Glutamatergic neuron (in vitro differentiated cells): Measurements from ENCODE around the gene IL34. TPM values are rescaled to one million over a fixed set of nuclear protein-coding genes. Genes with fewer than 3 reads are reported as not detected.

Experiments
- DNase-seq: peaks from one replicate; pipeline ENCODE4 v3.0.0; 2022
- H3K27ac Mint-ChIP-seq: one replicate; pipeline ENCODE4 v1.8.0; 2020; ENCODE audit warnings: mild to moderate bottlenecking, mixed read lengths, inconsistent platforms; ENCODE audit not compliant: unreplicated experiment
- H3K27me3 Mint-ChIP-seq: one replicate; pipeline ENCODE4 v1.8.0; 2020; ENCODE audit warnings: mild to moderate bottlenecking, moderate library complexity, mixed read lengths, inconsistent platforms; ENCODE audit not compliant: unreplicated experiment
- H3K36me3 Mint-ChIP-seq: one replicate; pipeline ENCODE4 v1.8.0; 2020; ENCODE audit warnings: mild to moderate bottlenecking, mixed read lengths, inconsistent platforms; ENCODE audit not compliant: unreplicated experiment
- H3K4me1 Mint-ChIP-seq: one replicate; pipeline ENCODE4 v1.8.0; 2020; ENCODE audit warnings: mild to moderate bottlenecking, low read depth, mixed read lengths, inconsistent platforms; ENCODE audit not compliant: unreplicated experiment
- H3K4me3 Mint-ChIP-seq: one replicate; pipeline ENCODE4 v1.8.0; 2020; ENCODE audit warnings: mild to moderate bottlenecking, mixed read lengths, inconsistent platforms; ENCODE audit not compliant: unreplicated experiment
- H3K9me3 Mint-ChIP-seq: one replicate; pipeline ENCODE4 v1.8.0; 2020; ENCODE audit warnings: mild to moderate bottlenecking, moderate library complexity, mixed read lengths, inconsistent platforms; ENCODE audit not compliant: unreplicated experiment
- total RNA-seq: library from RNA; stranded (reverse); fragmentation: NEBNext Ultra II Directional; extraction: Animal tissue kit (Norgen Biotek cat#: 25700); gene quantifications from one replicate; pipeline ENCODE4 v1.2.1, GENCODE V29; 2021; ENCODE audit not compliant: unreplicated experiment
- TF ChIP-seq, protein P1 (sequence below): fragments of 200-600 bp; sonication (generic); IDR thresholded peaks from one replicate; pipeline ENCODE4 v1.5.0; 2021; ENCODE audit not compliant: partially characterized antibody, unreplicated experiment

IL34 gene
- total RNA-seq, 1 donor from 2014 or later, result 0.42 TPM

GRCh38 chr16:70649300-70649699 is 2.9 kb downstream of the IL34 start:
- Mint-ChIP-seq H3K27me3 (peaks cover 2% of the 10 kb centered on the region), H3K4me1 (peaks cover 13% of the 10 kb centered on the region), H3K4me3 (no peak overlapping the region), H3K27ac (no peak overlapping the region), H3K36me3 (no peaks in the 10 kb centered on the region), H3K9me3 (peaks cover 3% of the 10 kb centered on the region)
- TF ChIP-seq, protein P1, sequence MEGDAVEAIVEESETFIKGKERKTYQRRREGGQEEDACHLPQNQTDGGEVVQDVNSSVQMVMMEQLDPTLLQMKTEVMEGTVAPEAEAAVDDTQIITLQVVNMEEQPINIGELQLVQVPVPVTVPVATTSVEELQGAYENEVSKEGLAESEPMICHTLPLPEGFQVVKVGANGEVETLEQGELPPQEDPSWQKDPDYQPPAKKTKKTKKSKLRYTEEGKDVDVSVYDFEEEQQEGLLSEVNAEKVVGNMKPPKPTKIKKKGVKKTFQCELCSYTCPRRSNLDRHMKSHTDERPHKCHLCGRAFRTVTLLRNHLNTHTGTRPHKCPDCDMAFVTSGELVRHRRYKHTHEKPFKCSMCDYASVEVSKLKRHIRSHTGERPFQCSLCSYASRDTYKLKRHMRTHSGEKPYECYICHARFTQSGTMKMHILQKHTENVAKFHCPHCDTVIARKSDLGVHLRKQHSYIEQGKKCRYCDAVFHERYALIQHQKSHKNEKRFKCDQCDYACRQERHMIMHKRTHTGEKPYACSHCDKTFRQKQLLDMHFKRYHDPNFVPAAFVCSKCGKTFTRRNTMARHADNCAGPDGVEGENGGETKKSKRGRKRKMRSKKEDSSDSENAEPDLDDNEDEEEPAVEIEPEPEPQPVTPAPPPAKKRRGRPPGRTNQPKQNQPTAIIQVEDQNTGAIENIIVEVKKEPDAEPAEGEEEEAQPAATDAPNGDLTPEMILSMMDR, result no peak
- DNase-seq, result no peak

- DNase-seq, result no peak
- Mint-ChIP-seq H3K36me3 (no peaks in the 10 kb centered on the region), H3K27me3 (peaks cover 2% of the 10 kb centered on the region), H3K9me3 (peaks cover 3% of the 10 kb centered on the region), H3K4me3 (no peak overlapping the region), H3K27ac (no peak overlapping the region), H3K4me1 (peaks cover 13% of the 10 kb centered on the region)
- TF ChIP-seq, protein P1, result no peak
These were observed 3.9 kb downstream of the IL34 start for GRCh38 chr16:70650216-70650615.

DNA sequence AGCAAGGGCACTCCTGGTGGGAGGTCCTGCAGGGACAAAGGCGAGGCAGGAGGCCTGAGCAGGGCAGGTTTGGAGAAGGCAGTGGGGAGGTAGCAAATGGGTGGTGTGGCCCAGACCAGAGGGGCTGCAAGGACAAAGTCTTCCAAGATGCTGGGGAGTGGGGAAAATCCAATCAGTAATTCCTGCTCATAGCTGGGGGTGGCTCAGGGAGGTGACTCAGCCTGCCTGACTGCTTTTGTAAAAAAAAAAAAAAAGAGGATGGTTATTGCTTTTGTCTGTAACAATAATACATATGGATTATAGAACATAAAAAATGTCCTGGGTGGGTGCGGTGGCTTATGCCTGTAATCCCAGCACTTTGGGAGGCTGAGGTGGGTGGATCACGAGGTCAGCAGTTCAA is 5.2 kb downstream of the IL34 start:
- Mint-ChIP-seq H3K27ac (no peak overlapping the region), H3K4me3 (no peak overlapping the region)
- TF ChIP-seq, protein P1, result no peak

DNA sequence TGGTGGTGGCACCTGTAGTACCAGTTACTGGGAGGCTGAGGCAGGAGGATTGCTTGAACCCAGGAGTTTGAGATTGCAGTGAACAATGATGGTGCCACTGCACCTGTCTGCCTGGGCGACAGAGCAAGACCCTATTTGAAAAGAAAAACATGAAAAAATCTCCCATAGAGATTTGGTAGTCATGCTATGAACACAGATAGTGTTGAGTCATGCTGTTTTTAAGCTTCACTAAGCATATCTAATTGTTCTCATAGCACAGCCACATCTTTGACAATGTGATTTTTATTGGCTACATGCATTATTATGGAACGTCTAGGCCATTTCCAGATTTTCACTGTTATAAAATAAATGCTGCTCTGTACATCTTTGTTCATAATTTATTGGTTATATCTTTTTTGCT is 6.0 kb downstream of the IL34 start:
- Mint-ChIP-seq H3K4me1 (peaks cover 4% of the 10 kb centered on the region), H3K36me3 (no peaks in the 10 kb centered on the region), H3K9me3 (peaks cover 3% of the 10 kb centered on the region), H3K27ac (no peak overlapping the region), H3K4me3 (no peak overlapping the region), H3K27me3 (peaks cover 2% of the 10 kb centered on the region)
- no peak for DNase-seq
- TF ChIP-seq, protein P1, result no peak

More for the DNA sequence above, 5.2 kb downstream of the IL34 start:
- Mint-ChIP-seq H3K9me3 (peaks cover 3% of the 10 kb centered on the region), H3K4me1 (peaks cover 10% of the 10 kb centered on the region), H3K36me3 (no peaks in the 10 kb centered on the region), H3K27me3 (peaks cover 2% of the 10 kb centered on the region)
- DNase-seq, result no peak

DNA sequence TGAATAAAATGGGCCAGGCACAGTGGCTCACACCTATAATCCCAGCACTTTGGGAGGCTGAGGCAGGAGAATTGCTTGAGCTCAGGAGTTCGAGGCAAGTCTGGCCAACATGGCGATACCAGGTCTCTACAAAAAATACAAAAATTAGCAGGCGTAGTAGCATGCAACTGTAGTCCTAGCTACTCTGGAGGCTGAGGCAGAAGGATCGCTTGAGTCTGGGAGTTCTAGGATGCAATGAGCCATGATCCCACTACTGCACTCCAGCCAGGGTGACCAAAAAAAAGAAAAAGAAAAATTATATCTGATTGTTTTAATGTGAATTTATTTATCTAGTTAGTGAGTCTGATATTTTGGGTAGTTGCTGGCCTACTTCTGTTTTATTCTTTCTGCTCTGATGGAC is 7.0 kb downstream of the IL34 start:
- H3K36me3 Mint-ChIP-seq, result no peaks in the 10 kb centered on the region
- H3K4me3 Mint-ChIP-seq, result no peak overlapping the region
- H3K27ac Mint-ChIP-seq, result no peak overlapping the region
- TF ChIP-seq, protein P1, result no peak
- H3K9me3 Mint-ChIP-seq, result peaks cover 2% of the 10 kb centered on the region
- H3K27me3 Mint-ChIP-seq, result peaks cover 2% of the 10 kb centered on the region
- H3K4me1 Mint-ChIP-seq, result peaks cover 3% of the 10 kb centered on the region
- DNase-seq, result no peak
